ENCODE results near the gene ELL.

Gene ELL

GRCh38 chr19:18521692-18522123 is at the start of gene ELL:
Gene ELL (minus strand): TSS chr19:18522070. CDS start chr19:18522055, 15 bp downstream.
- no peak for FAIRE-seq
- no peak for DNase-seq (ENCODE audit: insufficient read length, low spot score)
- TF ChIP-seq POLR2A (IDR thresholded peaks at IDR 0.05; ENCODE audit: low read depth, low read length), result peak; percentile 91

GRCh38 chr19:18568367-18568766 is 46.5 kb upstream of the ELL start:
- DNase-seq (ENCODE audit: insufficient read length, low spot score) (no peak), FAIRE-seq (no peak)
- TF ChIP-seq POLR2A (IDR thresholded peaks at IDR 0.05; ENCODE audit: low read depth, low read length), result no peak

- FAIRE-seq (no peak), DNase-seq (ENCODE audit: insufficient read length, low spot score) (no peak)
- TF ChIP-seq POLR2A (IDR thresholded peaks at IDR 0.05; ENCODE audit: low read depth, low read length), result no peak
These were observed 45.1 kb upstream of the ELL start for GRCh38 chr19:18566953-18567352.

- FAIRE-seq (no peak), DNase-seq (ENCODE audit: insufficient read length, low spot score) (no peak)
- TF ChIP-seq POLR2A (IDR thresholded peaks at IDR 0.05; ENCODE audit: low read depth, low read length), result no peak
These were observed 40.2 kb upstream of the ELL start for GRCh38 chr19:18562086-18562485.

GRCh38 chr19:18559685-18560084 is 37.8 kb upstream of the ELL start:
- DNase-seq (ENCODE audit: insufficient read length, low spot score), result no peak
- no peak for FAIRE-seq
- TF ChIP-seq POLR2A (IDR thresholded peaks at IDR 0.05; ENCODE audit: low read depth, low read length), result no peak

GRCh38 chr19:18558604-18559003 is 36.7 kb upstream of the ELL start:
- DNase-seq (ENCODE audit: insufficient read length, low spot score), result no peak
- no peak for TF ChIP-seq POLR2A (IDR thresholded peaks at IDR 0.05; ENCODE audit: low read depth, low read length)
- no peak for FAIRE-seq

- DNase-seq (ENCODE audit: insufficient read length, low spot score), result no peak
- FAIRE-seq, result no peak
- no peak for TF ChIP-seq POLR2A (IDR thresholded peaks at IDR 0.05; ENCODE audit: low read depth, low read length)
These were observed 36.3 kb upstream of the ELL start for GRCh38 chr19:18558202-18558555.

- TF ChIP-seq POLR2A (IDR thresholded peaks at IDR 0.05; ENCODE audit: low read depth, low read length), result peak; percentile 44; the same call in 1 of the 2 replicates
- DNase-seq (ENCODE audit: insufficient read length, low spot score) (peak; percentile 96), FAIRE-seq (peak; percentile 88)
These were observed 35.7 kb upstream of the ELL start, which contains the start of gene KXD1 for GRCh38 chr19:18557411-18558201. Gene KXD1 (plus strand): TSS chr19:18557870. CDS start chr19:18562057, 4,187 bp downstream.

GRCh38 chr19:18551631-18552030 is 29.8 kb upstream of the ELL start:
- no peak for TF ChIP-seq POLR2A (IDR thresholded peaks at IDR 0.05; ENCODE audit: low read depth, low read length)
- FAIRE-seq (no peak), DNase-seq (ENCODE audit: insufficient read length, low spot score) (no peak)

GRCh38 chr19:18543814-18544475 is 22.1 kb upstream of the ELL start:
- TF ChIP-seq POLR2A (IDR thresholded peaks at IDR 0.05; ENCODE audit: low read depth, low read length), result no peak
- FAIRE-seq (peak; percentile 30), DNase-seq (ENCODE audit: insufficient read length, low spot score) (peak; percentile 78)

- DNase-seq (ENCODE audit: insufficient read length, low spot score) (peak; percentile 95), FAIRE-seq (no peak)
- TF ChIP-seq POLR2A (IDR thresholded peaks at IDR 0.05; ENCODE audit: low read depth, low read length), result no peak
These were observed 21.3 kb upstream of the ELL start, which contains the start of gene FKBP8 for GRCh38 chr19:18542941-18543813. Gene FKBP8 (minus strand): TSS chr19:18543573. CDS start chr19:18541970, 1,603 bp downstream.

- TF ChIP-seq POLR2A (IDR thresholded peaks at IDR 0.05; ENCODE audit: low read depth, low read length), result no peak
- DNase-seq (ENCODE audit: insufficient read length, low spot score), result no peak
- no peak for FAIRE-seq
These were observed 20.4 kb upstream of the ELL start for GRCh38 chr19:18541992-18542940.

Measured in H54 (cell line).